Upper lobe of left lung (tissue), 4 donors: ENCODE measurements around the gene TNFSF12.
"Not testable (repeated sequence)": the region's sequence is repeated elsewhere in the genome, so short reads cannot be mapped to it uniquely, and the experiment has no call there.

Source experiments
- POLR2A ChIP-seq, 4 donors: fragments of 450-650 bp; IDR thresholded peaks; one replicate each; pipeline ENCODE4 v1.5.1; 2016 to 2017; ENCODE audit warnings: antibody characterized with exemption in 4 of 4, mild to moderate bottlenecking in 2 of 4
- POLR2AphosphoS5 ChIP-seq, 2 donors: sonication (generic); formaldehyde crosslinking; IDR thresholded peaks; one replicate each; pipeline ENCODE4 v1.5.1; 2017; ENCODE audit warnings: antibody characterized with exemption in 2 of 2

- not testable (repeated sequence) for TF ChIP-seq POLR2A, POLR2AphosphoS5 (IDR thresholded peaks at IDR 0.05)
These were observed 48.7 kb downstream of the TNFSF12 start for GRCh38 chr17:7597561-7597960.
